Lower lobe of right lung (tissue), 2 donors: ENCODE measurements around the gene LURAP1L. TPM values are rescaled to one million over a fixed set of nuclear protein-coding genes. Genes with fewer than 3 reads are reported as not detected.
A peak's percentile ranks its signal among the peaks of the same experiment; 100 is the strongest.

Source experiments
- ATAC-seq, 2 donors: fragments of 200-7000 bp; cut with Tn5 transposase; one replicate each; pipeline ENCODE4 v1.9.1; 2020 to 2022; ENCODE audit warnings: mild to moderate bottlenecking in 2 of 2, moderate library complexity in 2 of 2
- DNase-seq: peaks from one replicate; pipeline ENCODE4 v3.0.0-alpha.2; 2020
- H3K27ac ChIP-seq: fragments of 200-600 bp; one replicate; pipeline ENCODE4 v1.8.0; 2022
- H3K27me3 ChIP-seq: fragments of 200-600 bp; one replicate; pipeline ENCODE4 v1.8.0; 2022; ENCODE audit warnings: low read depth
- H3K36me3 ChIP-seq: fragments of 200-600 bp; one replicate; pipeline ENCODE4 v1.8.0; 2022; ENCODE audit warnings: mild to moderate bottlenecking
- H3K4me1 ChIP-seq: fragments of 200-600 bp; one replicate; pipeline ENCODE4 v1.8.0; 2022
- H3K4me3 ChIP-seq: fragments of 200-600 bp; one replicate; pipeline ENCODE4 v1.8.0; 2022; ENCODE audit warnings: mild to moderate bottlenecking
- H3K9me3 ChIP-seq: fragments of 200-600 bp; one replicate; pipeline ENCODE4 v1.8.0; 2022
- CTCF ChIP-seq: fragments of 200-600 bp; IDR thresholded peaks from one replicate; pipeline ENCODE4 v1.8.0; 2022; ENCODE audit warnings: antibody characterized with exemption, mild to moderate bottlenecking
- intact Hi-C: fragments of 100-400 bp; cut with DNase I; formaldehyde crosslinking; loops from one replicate; pipeline ENCODE4 v1.11.0; 2022
- total RNA-seq: library from RNA; stranded (reverse); fragmentation: NEBNext Ultra II Directional; extraction: Animal tissue kit (Norgen Biotek cat#: 25700); gene quantifications from one replicate; pipeline ENCODE4 v1.2.1, GENCODE V29; 2021
- donor health status: DM: no; HTN: yes; CAD: no; lungs with severe emphysema.

The LURAP1L gene
- total RNA-seq, 1 donor from 2014 or later = 29.2 TPM

GRCh38 chr9:12784461-12785259 is 9.8 kb downstream of the LURAP1L start:
- TF ChIP-seq CTCF = no peak
- peaks cover 6% of the 10 kb centered on the region for H3K9me3 ChIP-seq
- DNase-seq (peak; percentile 70), ATAC-seq (peak; percentile 96 to 97)
- H3K4me3 ChIP-seq = no peak overlapping the region
- intact Hi-C loops = no loop called here
- H3K4me1 ChIP-seq = peaks cover 16% of the 10 kb centered on the region
- no peaks in the 10 kb centered on the region for H3K27me3 ChIP-seq
- H3K36me3 ChIP-seq = no peaks in the 10 kb centered on the region
- peak overlapping the region; percentile 84 for H3K27ac ChIP-seq

- no peak for TF ChIP-seq CTCF
- H3K4me3 ChIP-seq = no peak overlapping the region
Observed at GRCh38 chr9:12785260-12785770, 10.5 kb downstream of the LURAP1L start.

GRCh38 chr9:12785941-12786340 is 11.1 kb downstream of the LURAP1L start:
- TF ChIP-seq CTCF = no peak
- Histone ChIP-seq H3K36me3 (no peaks in the 10 kb centered on the region), H3K27ac (peak overlapping the region; percentile 84), H3K4me3 (no peak overlapping the region), H3K4me1 (peaks cover 16% of the 10 kb centered on the region), H3K9me3 (peaks cover 6% of the 10 kb centered on the region), H3K27me3 (no peaks in the 10 kb centered on the region)
- intact Hi-C loops = no loop called here
- DNase-seq (no peak), ATAC-seq (peak in 1 of 2 donors; percentile 28)

More at GRCh38 chr9:12785260-12785770, 10.5 kb downstream of the LURAP1L start:
- Histone ChIP-seq H3K27ac (peak overlapping the region; percentile 84), H3K4me1 (peaks cover 16% of the 10 kb centered on the region), H3K9me3 (peaks cover 6% of the 10 kb centered on the region), H3K36me3 (no peaks in the 10 kb centered on the region), H3K27me3 (no peaks in the 10 kb centered on the region)
- intact Hi-C loops = no loop called here
- ATAC-seq (peak; percentile 83 to 85), DNase-seq (peak; percentile 61)

GRCh38 chr9:12790001-12790400 is 15.2 kb downstream of the LURAP1L start:
- no peaks in the 10 kb centered on the region for H3K27me3 ChIP-seq
- ATAC-seq (no peak), DNase-seq (no peak)
- no peak for TF ChIP-seq CTCF
- intact Hi-C loops = no loop called here
- no peaks in the 10 kb centered on the region for H3K9me3 ChIP-seq
- no peak overlapping the region for H3K27ac ChIP-seq
- H3K4me1 ChIP-seq = peaks cover 22% of the 10 kb centered on the region
- no peaks in the 10 kb centered on the region for H3K36me3 ChIP-seq
- no peak overlapping the region for H3K4me3 ChIP-seq

GRCh38 chr9:12790883-12791282 is 16.1 kb downstream of the LURAP1L start:
- no peak for ATAC-seq
- no peaks in the 10 kb centered on the region for H3K9me3 ChIP-seq
- H3K4me1 ChIP-seq = peaks cover 13% of the 10 kb centered on the region
- H3K4me3 ChIP-seq = no peak overlapping the region
- H3K27ac ChIP-seq = no peak overlapping the region
- intact Hi-C loops = no loop called here
- no peaks in the 10 kb centered on the region for H3K27me3 ChIP-seq
- no peaks in the 10 kb centered on the region for H3K36me3 ChIP-seq
- no peak for TF ChIP-seq CTCF
- no peak for DNase-seq
